ENCODE measurements around the gene KLHL1. TPM values are rescaled to one million over a fixed set of nuclear protein-coding genes. Genes with fewer than 3 reads are reported as not detected.

The KLHL1 gene
- total RNA-seq, 1 experiment from 2014 or later = not detected

- no peaks in the 10 kb centered on the region for H3K27me3 ChIP-seq (ENCODE audit: control insufficient read depth, insufficient read depth, low read length)
- no peak overlapping the region for H3K4me3 ChIP-seq (ENCODE audit: low read depth in 2 of 2, low read length in 2 of 2)
- ChIA-PET CTCF (no interaction called here), POLR2A (no interaction called here)
- no peak for ATAC-seq
- intact Hi-C loops (cut with micrococcal nuclease; ENCODE audit: unreplicated experiment) (no loop called here), in situ Hi-C loops (cut with HindIII; ENCODE audit: low pct_unique_long_range_greater_than_20kb, low sequenced_read_pairs) (no loop called here)
- H3K36me3 ChIP-seq (ENCODE audit: control insufficient read depth, insufficient read depth, low read length) = no peaks in the 10 kb centered on the region
- TF ChIP-seq TCF7L2 (IDR thresholded peaks at IDR 0.05; ENCODE audit: low read depth, low read length) (no peak), SIN3A (IDR thresholded peaks at IDR 0.05; ENCODE audit: borderline replicate concordance, insufficient read depth, low read depth, low read length) (no peak), CTCF (IDR thresholded peaks at IDR 0.05) (no peak), POLR2AphosphoS5 (IDR thresholded peaks at IDR 0.05; ENCODE audit: low read depth, low read length) (no peak)
- TF ChIP-seq, protein P1, sequence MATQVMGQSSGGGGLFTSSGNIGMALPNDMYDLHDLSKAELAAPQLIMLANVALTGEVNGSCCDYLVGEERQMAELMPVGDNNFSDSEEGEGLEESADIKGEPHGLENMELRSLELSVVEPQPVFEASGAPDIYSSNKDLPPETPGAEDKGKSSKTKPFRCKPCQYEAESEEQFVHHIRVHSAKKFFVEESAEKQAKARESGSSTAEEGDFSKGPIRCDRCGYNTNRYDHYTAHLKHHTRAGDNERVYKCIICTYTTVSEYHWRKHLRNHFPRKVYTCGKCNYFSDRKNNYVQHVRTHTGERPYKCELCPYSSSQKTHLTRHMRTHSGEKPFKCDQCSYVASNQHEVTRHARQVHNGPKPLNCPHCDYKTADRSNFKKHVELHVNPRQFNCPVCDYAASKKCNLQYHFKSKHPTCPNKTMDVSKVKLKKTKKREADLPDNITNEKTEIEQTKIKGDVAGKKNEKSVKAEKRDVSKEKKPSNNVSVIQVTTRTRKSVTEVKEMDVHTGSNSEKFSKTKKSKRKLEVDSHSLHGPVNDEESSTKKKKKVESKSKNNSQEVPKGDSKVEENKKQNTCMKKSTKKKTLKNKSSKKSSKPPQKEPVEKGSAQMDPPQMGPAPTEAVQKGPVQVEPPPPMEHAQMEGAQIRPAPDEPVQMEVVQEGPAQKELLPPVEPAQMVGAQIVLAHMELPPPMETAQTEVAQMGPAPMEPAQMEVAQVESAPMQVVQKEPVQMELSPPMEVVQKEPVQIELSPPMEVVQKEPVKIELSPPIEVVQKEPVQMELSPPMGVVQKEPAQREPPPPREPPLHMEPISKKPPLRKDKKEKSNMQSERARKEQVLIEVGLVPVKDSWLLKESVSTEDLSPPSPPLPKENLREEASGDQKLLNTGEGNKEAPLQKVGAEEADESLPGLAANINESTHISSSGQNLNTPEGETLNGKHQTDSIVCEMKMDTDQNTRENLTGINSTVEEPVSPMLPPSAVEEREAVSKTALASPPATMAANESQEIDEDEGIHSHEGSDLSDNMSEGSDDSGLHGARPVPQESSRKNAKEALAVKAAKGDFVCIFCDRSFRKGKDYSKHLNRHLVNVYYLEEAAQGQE (IDR thresholded peaks at IDR 0.05; ENCODE audit: insufficient read depth in 1 of 2, low read depth in 2 of 2, low read length in 1 of 2) = no peak
- H3K9me3 ChIP-seq (ENCODE audit: control insufficient read depth, insufficient read depth, low read depth, low read length) = no peaks in the 10 kb centered on the region
- H3K27ac ChIP-seq (ENCODE audit: low read length) = no peak overlapping the region
- DNase-seq (ENCODE audit: low read depth, low spot score) = no peak
- no TSS peak for BruUV-seq (replicated peaks)
- no peaks in the 10 kb centered on the region for H3K4me1 ChIP-seq (ENCODE audit: control insufficient read depth, insufficient read depth, low read length)
Observed at GRCh38 chr13:69720278-69720983, 387.8 kb downstream of the KLHL1 start.

DNA sequence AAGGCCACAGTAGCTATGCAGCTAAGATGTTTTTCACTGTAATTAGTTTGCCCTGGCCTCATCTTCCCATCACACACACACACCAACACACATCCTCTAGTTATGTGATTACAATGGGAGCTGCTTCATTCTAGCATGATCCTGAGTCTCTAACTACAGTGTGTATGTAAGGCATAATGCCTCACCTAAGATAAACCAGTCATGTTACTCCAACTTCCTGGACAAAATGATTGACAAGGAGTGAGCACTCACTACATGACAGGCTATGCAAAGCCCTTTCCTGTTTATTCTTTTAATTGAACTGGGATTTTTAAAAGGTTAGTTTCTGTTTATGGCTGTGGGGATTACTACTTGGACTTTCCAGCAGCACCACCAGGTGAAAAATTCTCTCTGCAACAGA, 401.4 kb downstream of the KLHL1 start:
- Histone ChIP-seq H3K27me3 (ENCODE audit: control insufficient read depth, insufficient read depth, low read length) (no peaks in the 10 kb centered on the region), H3K4me1 (ENCODE audit: control insufficient read depth, insufficient read depth, low read length) (no peaks in the 10 kb centered on the region), H3K9me3 (ENCODE audit: control insufficient read depth, insufficient read depth, low read depth, low read length) (no peaks in the 10 kb centered on the region), H3K27ac (ENCODE audit: low read length) (no peak overlapping the region), H3K4me3 (ENCODE audit: low read depth in 2 of 2, low read length in 2 of 2) (no peak overlapping the region), H3K36me3 (ENCODE audit: control insufficient read depth, insufficient read depth, low read length) (no peaks in the 10 kb centered on the region)
- ChIA-PET POLR2A (no interaction called here), CTCF (no interaction called here)
- in situ Hi-C loops (cut with HindIII; ENCODE audit: low pct_unique_long_range_greater_than_20kb, low sequenced_read_pairs) = no loop called here
- DNase-seq (ENCODE audit: low read depth, low spot score) = no peak
- no TSS peak for BruUV-seq (replicated peaks)
- no peak for ATAC-seq
- TF ChIP-seq SIN3A (IDR thresholded peaks at IDR 0.05; ENCODE audit: borderline replicate concordance, insufficient read depth, low read depth, low read length) (no peak), CTCF (IDR thresholded peaks at IDR 0.05) (no peak), POLR2AphosphoS5 (IDR thresholded peaks at IDR 0.05; ENCODE audit: low read depth, low read length) (no peak), TCF7L2 (IDR thresholded peaks at IDR 0.05; ENCODE audit: low read depth, low read length) (no peak)
- TF ChIP-seq, protein P1 (IDR thresholded peaks at IDR 0.05; ENCODE audit: insufficient read depth in 1 of 2, low read depth in 2 of 2, low read length in 1 of 2) = no peak
- intact Hi-C loops (cut with micrococcal nuclease; ENCODE audit: unreplicated experiment) = no loop called here

Measured in Panc1 (cell line).